ENCODE measurements around the gene SPIN1. TPM values are rescaled to one million over a fixed set of nuclear protein-coding genes. Genes with fewer than 3 reads are reported as not detected.
A peak's percentile ranks its signal among the peaks of the same experiment; 100 is the strongest.

Gene SPIN1
- total and polyA plus RNA-seq, 2 of the 8 experiments (the other 6 are each of a cell fraction or from before 2014, with no cell fraction given) = 69.9 to 139 TPM

DNA sequence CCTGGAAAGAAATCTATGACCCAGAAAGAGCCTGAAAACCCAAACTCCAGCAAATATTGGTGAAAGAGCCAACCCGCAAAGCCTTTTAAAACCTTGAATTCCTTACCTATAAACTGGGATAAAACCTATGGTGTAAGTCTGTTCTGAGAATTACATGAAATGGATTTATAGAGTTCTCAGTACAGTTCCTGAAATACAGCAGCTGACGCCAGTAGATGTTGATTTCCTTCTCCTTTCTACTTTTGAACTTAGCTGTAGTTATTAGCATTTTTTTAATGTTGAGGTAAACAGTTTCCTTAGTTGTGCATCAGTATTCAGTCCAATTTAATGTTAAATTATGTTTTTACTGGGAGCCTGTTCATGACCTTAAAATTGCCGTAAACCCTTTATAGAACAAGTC is 3.7 kb downstream of the SPIN1 start:
- FAIRE-seq (no peak), DNase-seq (ENCODE audit: low read depth in 1 of 2, low spot score in 2 of 2) (no peak)
- ChIA-PET POLR2A (ENCODE audit: partially characterized antibody) (interaction anchor here (1.2 to 1.6 kb wide), 3 partner anchors 9 to 31 kb away, joined by 3 to 8 read pairs (median 3); no protein-coding TSS in a partner anchor), CTCF (ENCODE audit: partially characterized antibody) (interaction anchor here (0.6 to 1.5 kb wide), 2 partner anchors 12 to 20 kb away, joined by 3 read pairs; no protein-coding TSS in a partner anchor)
- Histone ChIP-seq H2BK20ac (ENCODE audit: low read length) (no peak overlapping the region), H3K4me1 (replicated peaks in 1 of 4; ENCODE audit: control insufficient read depth in 3 of 4, insufficient read depth in 4 of 4, low read length in 3 of 4) (peaks cover 4 to 12% (median 10%) of the 10 kb centered on the region in 4 experiments; a peak in 6 of 7 replicates), H3K14ac (ENCODE audit: insufficient read length) (no peak overlapping the region), H3K23ac (ENCODE audit: insufficient read length) (no peak overlapping the region), H3K4me2 (ENCODE audit: insufficient read depth in 1 of 2, low read depth in 2 of 2, low read length in 2 of 2) (peak overlapping the region in 1 of 2 experiments; percentile 30; a peak in 2 of 4 replicates), H2BK15ac (ENCODE audit: low read length) (no peak overlapping the region), H4K20me1 (replicated peaks in 1 of 2; ENCODE audit: control insufficient read depth in 1 of 2, insufficient read depth in 2 of 2, low read length in 2 of 2) (peaks cover 20% of the 10 kb centered on the region in 2 experiments), H3K36me3 (ENCODE audit: control insufficient read depth in 2 of 4, insufficient read depth in 4 of 4, low read length in 3 of 4) (no peaks in the 10 kb centered on the region; a peak in 2 of 8 replicates), H2BK12ac (ENCODE audit: low read depth, low read length) (no peak overlapping the region), H3K4me3 (ENCODE audit: extremely low read depth in 1 of 4, insufficient read depth in 2 of 4, low read depth in 3 of 4, low read length in 4 of 4) (no peak overlapping the region), H3K79me1 (ENCODE audit: low read depth, low read length) (no peaks in the 10 kb centered on the region; the same call in 1 of the 2 replicates), H3K9ac (replicated peaks in 1 of 4; ENCODE audit: extremely low read depth in 1 of 4, low read depth in 3 of 4, low read length in 3 of 4) (no peak overlapping the region), H4K5ac (ENCODE audit: insufficient read length, low read depth, low read length) (no peak overlapping the region), H4K91ac (replicated peaks; ENCODE audit: insufficient read length, low read length) (no peak overlapping the region), H3K9me3 (ENCODE audit: insufficient read depth in 2 of 2, low read depth in 1 of 2, low read length in 1 of 2) (no peaks in the 10 kb centered on the region), H3K56ac (replicated peaks; ENCODE audit: insufficient read length, low read depth, low read length) (no peak overlapping the region), H2AK5ac (ENCODE audit: low read depth, low read length) (no peak overlapping the region), H3K23me2 (ENCODE audit: low read depth, low read length) (peaks cover 9% of the 10 kb centered on the region; the same call in 1 of the 2 replicates), H3K27me3 (replicated peaks in 1 of 4; ENCODE audit: control insufficient read depth in 3 of 4, extremely low read depth in 1 of 4, insufficient read depth in 3 of 4, low read length in 3 of 4) (no peaks in the 10 kb centered on the region), H3K18ac (ENCODE audit: extremely low read depth, low read length) (no peak overlapping the region), H3K79me2 (ENCODE audit: control insufficient read depth in 1 of 2, insufficient read depth in 2 of 2, low read length in 2 of 2) (peaks cover 58 to 85% of the 10 kb centered on the region in 2 experiments), H2BK5ac (ENCODE audit: low read depth, low read length) (no peak overlapping the region), H4K8ac (ENCODE audit: extremely low read depth, insufficient read depth, low read length) (no peak overlapping the region), H3K4ac (replicated peaks; ENCODE audit: insufficient read length, low read depth, low read length) (no peak overlapping the region), H2BK120ac (replicated peaks; ENCODE audit: low read depth, low read length) (no peak overlapping the region), H2AFZ (ENCODE audit: low read length) (no peak overlapping the region), H3K27ac (ENCODE audit: low read depth, low read length) (no peak overlapping the region)
- WGBS, 2 experiments (ENCODE audit: extremely low coverage in 1 of 2, insufficient coverage in 1 of 2, insufficient read length in 1 of 2, insufficient replicate concordance in 2 of 2, low coverage in 1 of 2, low lambda C conversion rate in 2 of 2, missing lambda C conversion rate in 1 of 2) = 87% methylated on average over 3 of the region's 3 CpGs; no CpG with 5 or more reads in 1 of the 2 experiments
- TF ChIP-seq, protein P1, sequence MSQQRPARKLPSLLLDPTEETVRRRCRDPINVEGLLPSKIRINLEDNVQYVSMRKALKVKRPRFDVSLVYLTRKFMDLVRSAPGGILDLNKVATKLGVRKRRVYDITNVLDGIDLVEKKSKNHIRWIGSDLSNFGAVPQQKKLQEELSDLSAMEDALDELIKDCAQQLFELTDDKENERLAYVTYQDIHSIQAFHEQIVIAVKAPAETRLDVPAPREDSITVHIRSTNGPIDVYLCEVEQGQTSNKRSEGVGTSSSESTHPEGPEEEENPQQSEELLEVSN (IDR thresholded peaks at IDR 0.05) = no peak
- TF ChIP-seq, protein P2, sequence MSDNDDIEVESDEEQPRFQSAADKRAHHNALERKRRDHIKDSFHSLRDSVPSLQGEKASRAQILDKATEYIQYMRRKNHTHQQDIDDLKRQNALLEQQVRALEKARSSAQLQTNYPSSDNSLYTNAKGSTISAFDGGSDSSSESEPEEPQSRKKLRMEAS (IDR thresholded peaks at IDR 0.05) = no peak
- TF ChIP-seq GABPA (IDR thresholded peaks at IDR 0.05; ENCODE audit: borderline replicate concordance, insufficient read depth, low read length) = no peak
- no peak for TF ChIP-seq EP300 (IDR thresholded peaks at IDR 0.05; ENCODE audit: borderline replicate concordance in 1 of 2, low read depth in 2 of 2, low read length in 2 of 2)
- TF ChIP-seq SP2 (IDR thresholded peaks at IDR 0.05; ENCODE audit: low read length) = no peak
- TF ChIP-seq POLR2A (IDR thresholded peaks at IDR 0.05; ENCODE audit: control extremely low read depth in 1 of 2, low read depth in 2 of 2, low read length in 2 of 2) = no peak
